ENCODE measurements around the gene HSF4. TPM values are rescaled to one million over a fixed set of nuclear protein-coding genes. Genes with fewer than 3 reads are reported as not detected.

The HSF4 gene
- total RNA-seq, 1 experiment from 2014 or later, result 2.2 TPM

- Mint-ChIP-seq H3K9me3 (no peaks in the 10 kb centered on the region), H3K4me3 (no peak overlapping the region), H3K27me3 (ENCODE audit: low read depth) (peaks cover 34% of the 10 kb centered on the region), H3K36me3 (no peaks in the 10 kb centered on the region), H3K4me1 (peaks cover 23% of the 10 kb centered on the region), H3K27ac (no peak overlapping the region)
- DNase-seq (ENCODE audit: low spot score) (no peak), ATAC-seq (no peak)
- ChIA-PET POLR2A (no interaction called here), CTCF (interaction anchor here (1.4 to 4.4 kb wide), 4 partner anchors 9 to 230 kb away, joined by 4 to 49 read pairs (median 20); partner anchors contain the start of gene NOL3)
- TF ChIP-seq ZNF232 (CRISPR knock-in tag; IDR thresholded peaks at IDR 0.05), result peak; percentile 6; the same call in 1 of the 2 replicates
- no peak for TF ChIP-seq TEAD1 (CRISPR knock-in tag; IDR thresholded peaks at IDR 0.05)
These were observed 18.7 kb downstream of the HSF4 start for GRCh38 chr16:67183284-67183626.

GRCh38 chr16:67183627-67184452 lies 19.3 kb downstream of the HSF4 start, which contains the start of gene MATCAP1:
MATCAP1 (minus strand) TSS chr16:67183963; CDS start chr16:67180610, 3,353 bp downstream.
- Mint-ChIP-seq H3K9me3 (no peaks in the 10 kb centered on the region), H3K4me1 (peaks cover 19% of the 10 kb centered on the region), H3K36me3 (no peaks in the 10 kb centered on the region), H3K27ac (no peak within 1 kb of the TSS), H3K4me3 (peak within 1 kb of the TSS; percentile 82), H3K27me3 (ENCODE audit: low read depth) (peaks cover 31% of the 10 kb centered on the region)
- DNase-seq (ENCODE audit: low spot score) (peak; percentile 94), ATAC-seq (peak; percentile 90)
- ChIA-PET CTCF (interaction anchor here (0.6 to 4.4 kb wide), 16 partner anchors 10 to 911 kb away, joined by 3 to 88 read pairs (median 19); partner anchors contain the start of genes B3GNT9, CES3, ELMO3 and FBXL8), POLR2A (interaction anchor here (2.1 kb wide), 1 partner anchor 8 kb away, joined by 6 read pairs; no protein-coding TSS in a partner anchor)
- peak; percentile 91; the same call in 1 of the 2 replicates for TF ChIP-seq ZBTB21 (CRISPR knock-in tag; IDR thresholded peaks at IDR 0.05; ENCODE audit: borderline replicate concordance)
- TF ChIP-seq ZNF416 (CRISPR knock-in tag; IDR thresholded peaks at IDR 0.05), result peak; percentile 73; the same call in 1 of the 2 replicates
- TF ChIP-seq RELA (CRISPR knock-in tag; IDR thresholded peaks at IDR 0.05; ENCODE audit: borderline replicate concordance), result 0 out of 2 replicates have a peak, but pooled peaks have one; percentile 40
- peak; percentile 39; the same call in 1 of the 2 replicates for TF ChIP-seq E2F5 (CRISPR knock-in tag; IDR thresholded peaks at IDR 0.05)
- TF ChIP-seq CREB1 (CRISPR knock-in tag; IDR thresholded peaks at IDR 0.05), result no peak
- 0 out of 2 replicates have a peak, but pooled peaks have one; percentile 13 for TF ChIP-seq TEAD1 (CRISPR knock-in tag; IDR thresholded peaks at IDR 0.05)
- TF ChIP-seq JUN (CRISPR knock-in tag; IDR thresholded peaks at IDR 0.05), result no peak
- TF ChIP-seq CREM (CRISPR knock-in tag; IDR thresholded peaks at IDR 0.05), result peak; percentile 85
- TF ChIP-seq ZNF219 (CRISPR knock-in tag; IDR thresholded peaks at IDR 0.05; ENCODE audit: borderline replicate concordance), result no peak
- TF ChIP-seq HMGXB4 (CRISPR knock-in tag; IDR thresholded peaks at IDR 0.05), result peak; percentile 63; the same call in 1 of the 2 replicates
- TF ChIP-seq MAX (CRISPR knock-in tag; IDR thresholded peaks at IDR 0.05), result peak; percentile 77
- 0 out of 2 replicates have a peak, but pooled peaks have one; percentile 29 for TF ChIP-seq MYBL2 (CRISPR knock-in tag; IDR thresholded peaks at IDR 0.05)
- no peak for TF ChIP-seq ATF3 (CRISPR knock-in tag; conservative IDR thresholded peaks at IDR 0.05)
- TF ChIP-seq TEAD4 (CRISPR knock-in tag; IDR thresholded peaks at IDR 0.05), result no peak
- TF ChIP-seq ZNF317 (CRISPR knock-in tag; IDR thresholded peaks at IDR 0.05; ENCODE audit: borderline replicate concordance, low read depth), result no peak
- TF ChIP-seq FOXK1 (CRISPR knock-in tag; IDR thresholded peaks at IDR 0.05), result peak; percentile 54
- TF ChIP-seq GABPB1 (CRISPR knock-in tag; IDR thresholded peaks at IDR 0.05), result peak; percentile 73
- TF ChIP-seq NFYB (CRISPR knock-in tag; conservative IDR thresholded peaks at IDR 0.05; ENCODE audit: low read depth), result peak; percentile 88
- peak; percentile 85 for TF ChIP-seq FOXP4 (CRISPR knock-in tag; IDR thresholded peaks at IDR 0.05)
- TF ChIP-seq ZNF532 (CRISPR knock-in tag; IDR thresholded peaks at IDR 0.05; ENCODE audit: borderline replicate concordance), result no peak
- peak; percentile 74; the same call in 1 of the 2 replicates for TF ChIP-seq ETV6 (CRISPR knock-in tag; IDR thresholded peaks at IDR 0.05)
- TF ChIP-seq USF2 (CRISPR knock-in tag; IDR thresholded peaks at IDR 0.05), result 0 out of 2 replicates have a peak, but pooled peaks have one; percentile 31
